ENCODE measurements around the gene CPAMD8. TPM values are rescaled to one million over a fixed set of nuclear protein-coding genes. Genes with fewer than 3 reads are reported as not detected.
A peak's percentile ranks its signal among the peaks of the same experiment; 100 is the strongest.
"Not testable (repeated sequence)": the region's sequence is repeated elsewhere in the genome, so short reads cannot be mapped to it uniquely, and the experiment has no call there.

Gene CPAMD8
- total and polyA plus RNA-seq, 12 donors: 3.1 to 33.7 (median 9.2) TPM

DNA sequence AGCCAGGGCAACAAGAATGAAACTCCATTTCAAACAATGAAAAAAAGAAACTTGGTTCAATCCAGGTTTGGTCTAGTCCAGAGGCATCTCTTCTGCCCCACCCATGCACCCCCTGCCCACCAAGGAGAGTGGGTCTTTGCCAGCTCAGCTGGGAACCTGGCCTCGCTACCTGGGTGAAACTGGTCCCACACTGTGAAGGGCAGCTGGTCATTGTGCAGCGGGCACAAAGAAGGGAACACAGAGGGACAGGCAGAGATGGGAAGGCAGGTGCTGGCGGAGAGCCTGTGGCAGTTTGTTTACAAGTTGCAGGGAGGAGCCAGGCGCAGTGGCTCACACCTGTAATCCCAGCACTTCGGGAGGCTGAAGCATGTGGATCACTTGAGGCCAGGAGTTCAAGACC lies 50.2 kb downstream of the CPAMD8 start:
- WGBS, 4 donors: 60 to 95% (median 87%) methylated on average over 4 to 5 of the region's 5 CpGs
- no peak for DNase-seq

DNA sequence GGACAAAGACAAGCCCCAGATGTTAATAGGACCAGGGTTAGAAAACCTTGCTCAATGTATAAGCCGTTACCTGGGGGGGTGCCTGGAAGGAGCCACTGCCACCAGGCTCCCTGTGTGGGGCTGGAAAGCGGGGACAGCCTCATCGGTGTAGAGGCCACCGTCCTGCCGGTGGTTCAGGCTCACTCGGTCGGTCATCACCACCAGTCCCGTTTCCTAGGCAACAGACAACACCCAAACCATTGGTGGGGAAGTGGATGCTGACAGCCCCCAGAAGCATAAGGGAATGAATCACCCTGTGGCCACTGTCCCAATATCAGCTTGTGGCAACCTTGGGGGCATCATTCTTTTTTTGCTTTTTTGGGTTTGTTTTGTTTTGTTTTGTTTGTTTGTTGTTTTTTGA lies 55.8 kb downstream of the CPAMD8 start:
- H3K27ac ChIP-seq: no peak overlapping the region

More for the DNA sequence above, 50.2 kb downstream of the CPAMD8 start:
- TF ChIP-seq, protein P1, sequence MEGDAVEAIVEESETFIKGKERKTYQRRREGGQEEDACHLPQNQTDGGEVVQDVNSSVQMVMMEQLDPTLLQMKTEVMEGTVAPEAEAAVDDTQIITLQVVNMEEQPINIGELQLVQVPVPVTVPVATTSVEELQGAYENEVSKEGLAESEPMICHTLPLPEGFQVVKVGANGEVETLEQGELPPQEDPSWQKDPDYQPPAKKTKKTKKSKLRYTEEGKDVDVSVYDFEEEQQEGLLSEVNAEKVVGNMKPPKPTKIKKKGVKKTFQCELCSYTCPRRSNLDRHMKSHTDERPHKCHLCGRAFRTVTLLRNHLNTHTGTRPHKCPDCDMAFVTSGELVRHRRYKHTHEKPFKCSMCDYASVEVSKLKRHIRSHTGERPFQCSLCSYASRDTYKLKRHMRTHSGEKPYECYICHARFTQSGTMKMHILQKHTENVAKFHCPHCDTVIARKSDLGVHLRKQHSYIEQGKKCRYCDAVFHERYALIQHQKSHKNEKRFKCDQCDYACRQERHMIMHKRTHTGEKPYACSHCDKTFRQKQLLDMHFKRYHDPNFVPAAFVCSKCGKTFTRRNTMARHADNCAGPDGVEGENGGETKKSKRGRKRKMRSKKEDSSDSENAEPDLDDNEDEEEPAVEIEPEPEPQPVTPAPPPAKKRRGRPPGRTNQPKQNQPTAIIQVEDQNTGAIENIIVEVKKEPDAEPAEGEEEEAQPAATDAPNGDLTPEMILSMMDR (IDR thresholded peaks at IDR 0.05): no peak
- TF ChIP-seq POLR2A (IDR thresholded peaks at IDR 0.05): no peak
- intact Hi-C loops (cut with DNase I): no loop called here
- Histone ChIP-seq H3K36me3 (replicated peaks in 1 of 2) (no peaks in the 10 kb centered on the region), H3K27me3 (no peaks in the 10 kb centered on the region), H3K4me3 (no peak overlapping the region), H3K4me1 (replicated peaks in 1 of 2) (no peaks in the 10 kb centered on the region), H3K27ac (no peak overlapping the region), H3K9me3 (replicated peaks in 1 of 3) (no peaks in the 10 kb centered on the region)

DNA sequence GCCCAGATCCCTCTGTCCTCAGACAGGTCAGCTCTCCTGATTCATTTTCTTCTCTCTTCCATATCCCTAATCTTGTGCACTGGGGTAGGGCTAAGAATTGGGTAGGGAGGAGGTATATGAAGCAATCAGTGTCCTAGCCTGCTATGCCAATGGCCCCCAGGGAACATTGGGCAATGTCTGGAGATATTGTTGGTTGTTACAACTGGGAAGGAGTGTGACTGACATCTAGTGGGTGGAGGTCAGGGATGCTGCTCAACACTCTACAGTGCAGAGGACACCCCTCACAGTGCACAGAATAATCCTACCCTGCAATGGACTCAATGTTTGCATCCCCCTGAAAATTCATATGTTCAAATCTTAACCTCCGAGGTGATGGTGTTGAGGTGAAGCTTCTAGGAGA lies 57.5 kb downstream of the CPAMD8 start:
- Histone ChIP-seq H3K4me3 (no peak overlapping the region), H3K4me1 (replicated peaks in 1 of 2) (no peaks in the 10 kb centered on the region), H3K36me3 (replicated peaks in 1 of 2) (no peaks in the 10 kb centered on the region), H3K27ac (no peak overlapping the region), H3K9me3 (replicated peaks in 1 of 3) (peaks cover 0 to 10% (median 0%) of the 10 kb centered on the region in 3 donors), H3K27me3 (no peaks in the 10 kb centered on the region)
- intact Hi-C loops (cut with DNase I): no loop called here
- TF ChIP-seq, protein P1 (IDR thresholded peaks at IDR 0.05): peak in 1 of 6 experiments; percentile 21
- no peak for TF ChIP-seq POLR2A (IDR thresholded peaks at IDR 0.05)
- WGBS, 4 donors: 94 to 100% (median 98%) methylated on average over 1 of the region's 1 CpG; no CpG with 5 or more reads in 1 of the 4 donors
- DNase-seq: peak in 1 of 7 donors; percentile 13

More for the DNA sequence above, 55.8 kb downstream of the CPAMD8 start:
- Histone ChIP-seq H3K4me3 (no peak overlapping the region), H3K4me1 (replicated peaks in 1 of 2) (no peaks in the 10 kb centered on the region), H3K9me3 (replicated peaks in 1 of 3) (peaks cover 0 to 10% (median 0%) of the 10 kb centered on the region in 3 donors), H3K36me3 (replicated peaks in 1 of 2) (no peaks in the 10 kb centered on the region), H3K27me3 (no peaks in the 10 kb centered on the region)
- intact Hi-C loops (cut with DNase I): no loop called here
- TF ChIP-seq, protein P1 (IDR thresholded peaks at IDR 0.05): no peak
- TF ChIP-seq POLR2A (IDR thresholded peaks at IDR 0.05): no peak
- DNase-seq: no peak
- 80 to 82% (median 81%) methylated on average over 1 to 8 of the region's 8 CpGs for WGBS, 4 donors

DNA sequence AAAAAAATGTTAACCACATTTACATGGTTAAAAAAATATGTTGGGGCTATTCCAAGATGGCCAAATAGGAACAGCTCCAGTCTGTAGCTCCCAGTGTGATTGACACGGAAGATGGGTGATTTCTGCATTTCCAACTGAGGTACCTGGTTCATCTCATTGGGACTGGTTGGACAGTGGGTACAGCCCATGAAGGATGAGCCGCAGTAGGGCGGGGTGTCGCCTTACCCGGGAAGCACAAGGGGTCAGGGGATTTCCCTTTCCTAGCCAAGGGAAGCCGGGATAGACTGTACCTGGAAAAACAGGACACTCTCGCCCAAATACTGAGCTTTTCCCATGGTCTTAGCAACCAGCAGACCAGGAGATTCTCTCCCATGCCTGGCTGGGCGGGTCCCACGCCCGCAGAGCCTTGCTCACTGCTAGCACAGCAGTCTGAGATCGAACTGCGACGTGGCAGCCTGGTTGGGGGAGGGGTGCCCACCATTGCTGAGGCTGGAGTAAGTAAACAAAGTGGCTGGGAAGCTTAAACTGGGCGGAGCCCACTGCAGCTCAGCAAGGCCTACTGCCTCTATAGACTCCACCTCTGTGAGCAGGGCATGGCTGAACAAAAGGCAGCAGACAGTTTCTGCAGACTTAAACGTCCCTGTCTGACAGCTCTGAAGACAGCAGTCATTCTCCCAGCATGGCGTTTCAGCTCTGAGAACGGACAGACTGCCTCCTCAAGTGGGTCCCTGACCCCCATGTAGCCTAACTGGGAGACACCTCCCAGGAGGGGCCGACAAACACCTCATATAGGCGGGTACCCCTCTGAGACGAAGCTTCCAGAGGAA lies 65.4 kb downstream of the CPAMD8 start:
- H3K4me3 ChIP-seq; H3K36me3 ChIP-seq (replicated peaks in 1 of 2); H3K27ac ChIP-seq; intact Hi-C loops (cut with DNase I); H3K4me1 ChIP-seq (replicated peaks in 1 of 2); H3K27me3 ChIP-seq; H3K9me3 ChIP-seq (replicated peaks in 1 of 3); DNase-seq: not testable (repeated sequence)
- 70 to 85% (median 77%) methylated on average over 9 to 20 of the region's 20 CpGs for WGBS, 4 donors

DNA sequence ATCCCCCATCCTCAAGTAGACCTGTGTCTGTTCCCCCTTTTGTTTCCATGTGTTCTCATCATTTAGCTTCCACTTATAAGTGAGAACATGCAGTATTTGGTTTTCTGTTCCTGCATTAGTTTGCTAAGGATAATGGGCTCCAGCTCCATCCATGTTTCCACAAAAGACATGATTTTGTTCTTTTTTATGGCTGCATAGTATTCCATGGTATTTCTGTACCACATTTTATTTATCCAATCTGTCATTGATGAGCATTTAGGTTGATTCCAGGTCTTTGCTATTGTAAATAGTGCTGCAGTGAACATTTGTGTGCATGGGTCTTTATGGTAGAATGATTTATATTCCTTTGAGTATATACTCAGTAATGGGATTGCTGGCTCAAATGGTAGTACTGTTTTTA lies 68.3 kb downstream of the CPAMD8 start:
- H3K9me3 ChIP-seq (replicated peaks in 1 of 3); H3K27me3 ChIP-seq; H3K27ac ChIP-seq; H3K36me3 ChIP-seq (replicated peaks in 1 of 2); H3K4me1 ChIP-seq (replicated peaks in 1 of 2); intact Hi-C loops (cut with DNase I); H3K4me3 ChIP-seq; DNase-seq: not testable (repeated sequence)

Data from adrenal gland (tissue), 12 donors.